ENCODE data around the gene CHURC1. TPM values are rescaled to one million over a fixed set of nuclear protein-coding genes. Genes with fewer than 3 reads are reported as not detected.

Gene CHURC1
- total and polyA plus RNA-seq, 2 of the 4 experiments (the other 2 are of a cell fraction) = 38.0 to 69.5 TPM

GRCh38 chr14:64875350-64875749 is 38.9 kb upstream of the CHURC1 start:
- BruUV-seq (replicated peaks) = no TSS peak
- Histone ChIP-seq H3K18ac (ENCODE audit: low read depth, low read length) (no peak overlapping the region), H4K5ac (ENCODE audit: low read depth, low read length) (no peak overlapping the region), H3K56ac (ENCODE audit: extremely low read depth, insufficient read depth, low read length) (no peak overlapping the region), H3K9me1 (ENCODE audit: insufficient read depth, low read length) (no peaks in the 10 kb centered on the region), H3K9ac (ENCODE audit: low read depth, low read length) (no peak overlapping the region), H3K4me2 (ENCODE audit: low read depth, low read length) (no peak overlapping the region), H2BK20ac (ENCODE audit: low read depth, low read length) (no peak overlapping the region), H3K79me1 (ENCODE audit: low read depth in 1 of 2, low read length in 2 of 2) (no peaks in the 10 kb centered on the region), H3K4me1 (ENCODE audit: control insufficient read depth, insufficient read depth, low read length) (peaks cover 2% of the 10 kb centered on the region; the same call in 1 of the 2 replicates), H3K27me3 (ENCODE audit: control insufficient read depth, insufficient read depth, low read length) (peaks cover 70% of the 10 kb centered on the region), H3K27ac (ENCODE audit: insufficient read depth, low read length) (no peak overlapping the region), H4K8ac (ENCODE audit: low read depth in 2 of 2, low read length in 2 of 2) (no peak overlapping the region), H2AK5ac (ENCODE audit: low read depth, low read length) (no peak overlapping the region), H3K9me3 (ENCODE audit: control insufficient read depth, insufficient read depth, low read length) (peaks cover 9% of the 10 kb centered on the region), H2AFZ (replicated peaks; ENCODE audit: low read length, poor library complexity) (no peak overlapping the region), H2BK120ac (ENCODE audit: low read depth, low read length) (no peak overlapping the region), H2BK5ac (ENCODE audit: low read depth, low read length, poor library complexity, severe bottlenecking) (no peak overlapping the region), H4K91ac (ENCODE audit: insufficient read depth, low read depth, low read length) (no peak overlapping the region), H3K4me3 (ENCODE audit: insufficient read depth, low read depth, low read length) (no peak overlapping the region), H3K23ac (ENCODE audit: low read depth, low read length) (no peak overlapping the region), H3K14ac (replicated peaks; ENCODE audit: low read depth, low read length) (no peak overlapping the region), H2AK9ac (replicated peaks; ENCODE audit: low read depth, low read length, poor library complexity) (no peak overlapping the region), H3K4ac (ENCODE audit: low read depth, low read length) (no peak overlapping the region), H4K20me1 (ENCODE audit: insufficient read depth, low read length) (no peaks in the 10 kb centered on the region), H2BK15ac (ENCODE audit: low read depth, low read length) (no peak overlapping the region), H3K36me3 (ENCODE audit: control insufficient read depth, insufficient read depth, low read length) (no peaks in the 10 kb centered on the region)
- CTCF ChIA-PET = no interaction called here
- 40% methylated on average over 1 of the region's 4 CpGs; no CpG with 5 or more reads in 1 of the 2 experiments for WGBS, 2 experiments (ENCODE audit: extremely low coverage in 2 of 2, insufficient read length in 1 of 2)
- intact Hi-C loops (cut with micrococcal nuclease) = no loop called here
- DNase-seq (no peak), ATAC-seq (ENCODE audit: low read depth) (no peak)
- in situ Hi-C loops (cut with MboI; ENCODE audit: low sequenced_read_pairs) = no loop called here
- TF ChIP-seq CTCF (conservative IDR thresholded peaks at IDR 0.05; ENCODE audit: low read depth, low read length) = no peak
- POLR2A ChIA-PET (ENCODE audit: unreplicated experiment) = no interaction called here
- dilution Hi-C loops (cut with HindIII; ENCODE audit: low sequenced_read_pairs, unreplicated experiment) = no loop called here
